HCT116 (cell line): ENCODE measurements around the gene LCLAT1. TPM values are rescaled to one million over a fixed set of nuclear protein-coding genes. Genes with fewer than 3 reads are reported as not detected.
A peak's percentile ranks its signal among the peaks of the same experiment; 100 is the strongest.

Source experiments
- ATAC-seq: fragments of 200-7000 bp; cut with Tn5 transposase; 2 replicates; pipeline ENCODE4 v1.9.1; 2020; ENCODE audit warnings: mild to moderate bottlenecking, moderate library complexity
- BruUV-seq: library from RNA; stranded (reverse); fragments of 400-500 nt; replicated peaks from 2 replicates; lab custom pipeline; 2021; lab: Mats Ljungman, UMichigan
- CTCF ChIA-PET: fragments of 300-600 bp; sonication (Branson Sonifier 250); formaldehyde crosslinking; loops from one replicate; lab custom pipeline; 2021; ENCODE audit warnings: antibody characterized with exemption; lab: Charles Lee
- POLR2A ChIA-PET: fragments of 300-600, 350-600 bp; sonication (Branson Sonifier 250); formaldehyde crosslinking; loops from one replicate; lab custom pipeline; 2021; ENCODE audit warnings: antibody characterized with exemption; lab: Charles Lee
- RAD21 ChIA-PET, 2 experiments: fragments of 300-600 bp; sonication (Branson Sonifier 250); formaldehyde crosslinking; loops; one replicate each; lab custom pipeline; 2023; ENCODE audit warnings: low total read pairs in 2 of 2; ENCODE audit not compliant: uncharacterized antibody in 2 of 2, unreplicated experiment in 2 of 2, low non-redundant PET in 1 of 2; lab: Charles Lee
- DNase-seq: peaks from one replicate; pipeline ENCODE4 v3.0.0-alpha.2; 2010; ENCODE audit warnings: low read depth, low spot score
- H2AFZ ChIP-seq: fragments of 200-600 bp; shearing (Covaris generic), sonication (generic); 2 replicates; pipeline ENCODE4 v1.6.1; 2017; ENCODE audit warnings: low read depth, mixed run types, mixed read lengths, antibody characterized with exemption, low read length; ENCODE audit not compliant: poor library complexity, severe bottlenecking
- H3K27ac ChIP-seq: 2 replicates; pipeline ENCODE4 v1.5.1; 2012; ENCODE audit warnings: low read depth, low read length
- H3K27me3 ChIP-seq: fragments of 200-600 bp; sonication (generic); 2 replicates; pipeline ENCODE4 v1.6.1; 2016; ENCODE audit warnings: mixed run types, low read length, mixed read lengths; ENCODE audit not compliant: insufficient read depth
- H3K36me3 ChIP-seq, 2 experiments: fragments of 200-500 bp in 1 of 2; fragments of 200-600 bp in 1 of 2; sonication (Bioruptor generic) in 1 of 2; sonication (generic) in 1 of 2; 2 replicates each; pipeline versions ENCODE4 v1.5.1 to v1.6.1; 2014 to 2016; ENCODE audit warnings: low read length in 2 of 2, inconsistent platforms in 1 of 2, mixed read lengths in 1 of 2, mixed run types in 1 of 2; ENCODE audit not compliant: insufficient read depth in 2 of 2, control insufficient read depth in 1 of 2
- H3K4me1 ChIP-seq, 2 experiments: fragments of 200-600 bp in 1 of 2; sonication (generic) in 1 of 2; 2 replicates each; pipeline versions ENCODE4 v1.5.1 to v1.6.1; 2012 to 2017; ENCODE audit warnings: low read length in 2 of 2, inconsistent platforms in 1 of 2, mild to moderate bottlenecking in 1 of 2, mixed read lengths in 1 of 2, mixed run types in 1 of 2, moderate library complexity in 1 of 2; ENCODE audit not compliant: insufficient read depth in 2 of 2, control insufficient read depth in 1 of 2
- H3K4me2 ChIP-seq: fragments of 200-600 bp; sonication (generic); 2 replicates; pipeline ENCODE4 v1.6.1; 2017; ENCODE audit warnings: mixed run types, low read length, mixed read lengths
- H3K4me3 ChIP-seq, 2 experiments: fragments of 200-600 bp in 1 of 2; sonication (generic) in 1 of 2; replicated peaks in 1 of 2; 2 replicates each; pipeline ENCODE4 v1.5.1; 2011 to 2016; ENCODE audit warnings: low read length in 2 of 2, control low read depth in 1 of 2, low read depth in 1 of 2, mild to moderate bottlenecking in 1 of 2, mixed read lengths in 1 of 2, mixed run types in 1 of 2
- H3K79me2 ChIP-seq: fragments of 200-600 bp; sonication (generic); 2 replicates; pipeline ENCODE4 v1.6.1; 2017; ENCODE audit warnings: mild to moderate bottlenecking, mixed run types, low read length, moderate library complexity, mixed read lengths; ENCODE audit not compliant: insufficient read depth
- H3K9ac ChIP-seq: fragments of 200-600 bp; sonication (generic); 2 replicates; pipeline ENCODE4 v1.6.1; 2016; ENCODE audit warnings: low read length, mixed read lengths
- H3K9me2 ChIP-seq: fragments of 200-600 bp; sonication (generic), shearing (Covaris generic); 2 replicates; pipeline ENCODE4 v1.6.1; 2017; ENCODE audit warnings: mixed run types, mild to moderate bottlenecking, moderate library complexity; ENCODE audit not compliant: insufficient read depth
- H3K9me3 ChIP-seq, 2 experiments: fragments of 200-500 bp in 1 of 2; fragments of 200-600 bp in 1 of 2; sonication (Bioruptor generic) in 1 of 2; sonication (generic) in 1 of 2; 2 replicates each; pipeline ENCODE4 v1.6.1; 2014 to 2017; ENCODE audit warnings: low read length in 2 of 2, mixed read lengths in 2 of 2, inconsistent platforms in 1 of 2, low read depth in 1 of 2, mild to moderate bottlenecking in 1 of 2, mixed run types in 1 of 2, moderate library complexity in 1 of 2; ENCODE audit not compliant: control insufficient read depth in 1 of 2, insufficient read depth in 1 of 2
- H4K20me1 ChIP-seq: fragments of 200-600 bp; sonication (generic), shearing (Covaris generic); 2 replicates; pipeline ENCODE4 v1.6.1; 2017; ENCODE audit warnings: mixed run types, mild to moderate bottlenecking, moderate library complexity; ENCODE audit not compliant: insufficient read depth
- CBX3 ChIP-seq: IDR thresholded peaks from 2 replicates; pipeline ENCODE4 v1.6.1; 2012; ENCODE audit warnings: low read depth
- ELF1 ChIP-seq: IDR thresholded peaks from 2 replicates; pipeline ENCODE4 v1.6.1; 2012; ENCODE audit warnings: low read depth, borderline replicate concordance
- FOSL1 ChIP-seq: IDR thresholded peaks from 2 replicates; pipeline ENCODE4 v1.6.1; 2012; ENCODE audit warnings: low read depth
- JUND ChIP-seq: IDR thresholded peaks from 2 replicates; pipeline ENCODE4 v1.6.1; 2012
- POLR2A ChIP-seq: IDR thresholded peaks from 2 replicates; pipeline ENCODE4 v1.7.0; 2011; ENCODE audit warnings: borderline replicate concordance; ENCODE audit not compliant: insufficient read depth, insufficient read length; ENCODE audit errors: extremely low read depth
- POLR2AphosphoS5 ChIP-seq: IDR thresholded peaks from 2 replicates; pipeline ENCODE4 v1.6.1; 2011; ENCODE audit warnings: mild to moderate bottlenecking, low read depth, low read length, moderate library complexity
- RAD21 ChIP-seq: IDR thresholded peaks from 2 replicates; pipeline ENCODE4 v1.6.1; 2012; ENCODE audit warnings: low read depth, mild to moderate bottlenecking
- SP1 ChIP-seq: IDR thresholded peaks from 2 replicates; pipeline ENCODE4 v1.6.1; 2012; ENCODE audit warnings: low read depth
- SRF ChIP-seq: IDR thresholded peaks from 2 replicates; pipeline ENCODE4 v1.6.1; 2012; ENCODE audit warnings: low read depth
- YY1 ChIP-seq: IDR thresholded peaks from 2 replicates; pipeline ENCODE4 v1.6.1; 2011; ENCODE audit warnings: low read length, low read depth, moderate library complexity, mild to moderate bottlenecking; ENCODE audit not compliant: insufficient replicate concordance; ENCODE audit errors: extremely low read depth
- intact Hi-C: fragments of 100-400 bp; cut with micrococcal nuclease; formaldehyde crosslinking; loops from 2 replicates; pipeline ENCODE4 v1.10.0; 2022
- total RNA-seq: library from RNA; stranded (reverse); gene quantifications from one replicate; pipeline ENCODE4 v1.2.1, GENCODE V29; 2021; ENCODE audit not compliant: unreplicated experiment
- TF ChIP-seq, protein P1 (sequence below): IDR thresholded peaks from 2 replicates; pipeline ENCODE4 v1.6.1; 2012
- TF ChIP-seq, protein P2 (sequence below), 3 experiments: fragments of 200-600 bp in 1 of 3; sonication (generic) in 1 of 3; IDR thresholded peaks in 2 of 3; conservative IDR thresholded peaks in 1 of 3; 2 replicates each; pipeline ENCODE4 v1.5.1; 2012 to 2017; ENCODE audit warnings: low read depth in 2 of 3, low read length in 2 of 3, antibody characterized with exemption in 1 of 3, borderline replicate concordance in 1 of 3, control low read depth in 1 of 3, mild to moderate bottlenecking in 1 of 3, mixed read lengths in 1 of 3, mixed run types in 1 of 3, moderate library complexity in 1 of 3; ENCODE audit not compliant: insufficient read depth in 1 of 3

Gene LCLAT1
- total RNA-seq, 1 experiment from 2014 or later = 36.2 TPM

DNA sequence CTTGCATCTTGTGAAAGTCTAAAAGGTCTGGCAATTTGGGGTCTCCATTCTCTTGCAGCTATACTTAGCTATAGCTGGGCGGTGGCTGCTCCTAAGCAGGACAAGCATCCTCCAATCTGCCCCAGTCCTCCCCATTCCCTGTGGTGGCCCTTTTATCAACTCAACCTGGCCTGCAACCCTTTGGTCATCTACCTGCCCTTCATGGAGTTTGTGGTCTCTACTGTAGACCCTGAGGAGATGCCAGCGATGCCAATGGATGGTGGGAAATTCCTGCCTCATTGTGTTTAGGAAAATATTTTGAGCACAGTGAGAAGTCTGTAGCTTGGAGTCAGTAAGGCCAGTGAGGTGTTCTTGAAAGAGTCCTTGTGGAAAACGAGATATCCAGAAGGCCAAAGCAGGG is 216.8 kb downstream of the LCLAT1 start:
- Histone ChIP-seq H3K4me1 (peaks cover 9 to 46% of the 10 kb centered on the region in 2 experiments; a peak in 3 of 4 replicates), H3K27ac (no peak overlapping the region), H2AFZ (no peak overlapping the region), H3K9me3 (no peaks in the 10 kb centered on the region), H3K9ac (no peak overlapping the region), H3K27me3 (no peaks in the 10 kb centered on the region), H3K4me3 (no peak overlapping the region), H3K4me2 (no peak overlapping the region), H4K20me1 (no peaks in the 10 kb centered on the region)
- intact Hi-C loops = no loop called here
- no peak for ATAC-seq
- BruUV-seq = no TSS peak
- CTCF ChIA-PET = no interaction called here
- POLR2A ChIA-PET = no interaction called here
- no peak for DNase-seq
- TF ChIP-seq CBX3 (no peak), ELF1 (no peak)
- TF ChIP-seq, all 23 proteins: peak for 0
- no peaks in the 10 kb centered on the region for H3K36me3 ChIP-seq
- RAD21 ChIA-PET = no interaction called here
- H3K79me2 ChIP-seq = no peaks in the 10 kb centered on the region
- no peaks in the 10 kb centered on the region for H3K9me2 ChIP-seq

DNA sequence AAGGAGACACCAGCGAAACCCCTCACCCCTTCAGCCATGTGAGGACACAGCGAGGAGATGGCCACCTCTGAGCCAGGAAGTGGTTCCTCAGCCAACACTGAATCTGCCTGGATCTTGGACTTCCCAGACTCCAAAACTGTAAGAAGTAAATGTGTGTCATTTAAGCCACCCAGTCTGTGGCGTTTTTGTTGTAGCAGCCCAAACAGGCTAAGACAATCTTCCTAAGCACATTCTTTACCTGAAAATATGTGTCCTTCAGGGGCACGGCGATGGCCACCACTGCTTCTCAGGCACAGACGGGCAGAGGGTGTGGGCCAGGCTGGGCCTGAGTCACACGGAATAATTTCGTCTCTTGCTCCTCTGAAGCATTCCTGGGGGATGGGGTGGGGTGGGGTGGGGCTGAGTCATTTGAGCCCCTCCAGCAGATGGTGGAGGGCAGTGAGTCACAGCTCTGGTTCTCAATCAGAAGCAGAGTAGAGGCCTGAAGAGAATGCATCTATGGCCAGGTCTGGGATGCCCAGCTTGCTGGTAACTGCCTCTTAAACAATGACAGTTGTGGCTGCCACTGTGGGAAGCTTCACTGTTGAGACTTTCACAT is 217.8 kb downstream of the LCLAT1 start:
- Histone ChIP-seq H3K4me3 (peak overlapping the region; percentile 2 to 50; a peak in 3 of 4 replicates), H3K27ac (peak overlapping the region; percentile 14; the same call in 1 of the 2 replicates), H2AFZ (peak overlapping the region; percentile 37), H3K4me1 (peaks cover 9 to 46% of the 10 kb centered on the region in 2 experiments; a peak in 3 of 4 replicates), H3K27me3 (no peaks in the 10 kb centered on the region), H3K9ac (peak overlapping the region; percentile 51), H3K9me2 (no peaks in the 10 kb centered on the region), H3K9me3 (0 out of 4 replicates have a peak, but pooled peaks cover 0 to 4% of the 10 kb centered on the region in 2 experiments), H3K36me3 (no peaks in the 10 kb centered on the region), H3K4me2 (peak overlapping the region; percentile 75), H3K79me2 (no peaks in the 10 kb centered on the region), H4K20me1 (no peaks in the 10 kb centered on the region)
- intact Hi-C loops = no loop called here
- ChIA-PET RAD21 (no interaction called here), POLR2A (no interaction called here), CTCF (no interaction called here)
- DNase-seq = peak; percentile 76
- ATAC-seq = peak; percentile 93
- no TSS peak for BruUV-seq
- TF ChIP-seq JUND = peak; percentile 84
- TF ChIP-seq RAD21 = peak; percentile 27; the same call in 1 of the 2 replicates
- TF ChIP-seq FOSL1 = peak; percentile 90
- TF ChIP-seq SP1 = peak; percentile 80
- TF ChIP-seq, protein P1, sequence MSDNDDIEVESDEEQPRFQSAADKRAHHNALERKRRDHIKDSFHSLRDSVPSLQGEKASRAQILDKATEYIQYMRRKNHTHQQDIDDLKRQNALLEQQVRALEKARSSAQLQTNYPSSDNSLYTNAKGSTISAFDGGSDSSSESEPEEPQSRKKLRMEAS = no peak
- 0 out of 2 replicates have a peak, but pooled peaks have one; percentile 4 for TF ChIP-seq SRF
- TF ChIP-seq YY1 = peak; percentile 58
- TF ChIP-seq POLR2AphosphoS5 = peak; percentile 48
- no peak for TF ChIP-seq POLR2A
- TF ChIP-seq, protein P2, sequence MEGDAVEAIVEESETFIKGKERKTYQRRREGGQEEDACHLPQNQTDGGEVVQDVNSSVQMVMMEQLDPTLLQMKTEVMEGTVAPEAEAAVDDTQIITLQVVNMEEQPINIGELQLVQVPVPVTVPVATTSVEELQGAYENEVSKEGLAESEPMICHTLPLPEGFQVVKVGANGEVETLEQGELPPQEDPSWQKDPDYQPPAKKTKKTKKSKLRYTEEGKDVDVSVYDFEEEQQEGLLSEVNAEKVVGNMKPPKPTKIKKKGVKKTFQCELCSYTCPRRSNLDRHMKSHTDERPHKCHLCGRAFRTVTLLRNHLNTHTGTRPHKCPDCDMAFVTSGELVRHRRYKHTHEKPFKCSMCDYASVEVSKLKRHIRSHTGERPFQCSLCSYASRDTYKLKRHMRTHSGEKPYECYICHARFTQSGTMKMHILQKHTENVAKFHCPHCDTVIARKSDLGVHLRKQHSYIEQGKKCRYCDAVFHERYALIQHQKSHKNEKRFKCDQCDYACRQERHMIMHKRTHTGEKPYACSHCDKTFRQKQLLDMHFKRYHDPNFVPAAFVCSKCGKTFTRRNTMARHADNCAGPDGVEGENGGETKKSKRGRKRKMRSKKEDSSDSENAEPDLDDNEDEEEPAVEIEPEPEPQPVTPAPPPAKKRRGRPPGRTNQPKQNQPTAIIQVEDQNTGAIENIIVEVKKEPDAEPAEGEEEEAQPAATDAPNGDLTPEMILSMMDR (IDR thresholded peaks at IDR 0.05 in 2 of 3, conservative IDR thresholded peaks at IDR 0.05 in 1 of 3; ENCODE audit: borderline replicate concordance in 1 of 3, insufficient read depth in 1 of 3, low read depth in 2 of 3, low read length in 2 of 3) = no peak
- peak; percentile 55; the same call in 1 of the 2 replicates for TF ChIP-seq CBX3
